H54 (cell line): ENCODE measurements around the gene SCN1A.
A peak's percentile ranks its signal among the peaks of the same experiment; 100 is the strongest.

Source experiments
- DNase-seq: peaks from one replicate; pipeline ENCODE4 v3.0.0; 2011; ENCODE audit warnings: low spot score, mixed read lengths; ENCODE audit not compliant: insufficient read length
- FAIRE-seq: peaks from 3 replicates; lab custom pipeline; 2011; peaks lifted over from hg19 to GRCh38; lab: Jason Lieb, UNC
- POLR2A ChIP-seq: IDR thresholded peaks from 2 replicates; pipeline ENCODE4 v1.6.1; 2011; ENCODE audit warnings: low read depth, mild to moderate bottlenecking, low read length

Gene SCN1A

DNA sequence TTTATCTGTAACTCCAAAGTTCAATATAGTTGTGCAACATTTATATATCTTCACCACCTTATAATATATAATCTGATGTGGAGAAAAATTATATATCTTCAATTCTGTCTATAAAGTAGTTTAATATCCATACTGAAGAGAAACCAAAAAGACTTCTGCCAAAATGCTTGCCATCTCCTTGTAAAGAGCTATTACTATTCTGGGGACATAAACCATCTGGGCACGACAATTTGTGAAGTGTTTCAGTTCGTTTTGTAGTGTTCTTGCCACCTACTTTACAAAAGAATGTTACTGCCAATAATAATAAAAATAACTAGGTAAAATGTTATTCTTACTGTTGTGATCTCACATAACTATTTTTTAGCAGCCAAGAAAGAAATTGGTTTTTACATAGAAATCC, 45.1 kb downstream of the SCN1A start:
- TF ChIP-seq POLR2A: no peak
- DNase-seq (no peak), FAIRE-seq (no peak)

GRCh38 chr2:166081852-166082251, 46.0 kb downstream of the SCN1A start:
- DNase-seq (no peak), FAIRE-seq (no peak)
- no peak for TF ChIP-seq POLR2A

- DNase-seq (no peak), FAIRE-seq (no peak)
- TF ChIP-seq POLR2A: no peak
Observed at GRCh38 chr2:166081131-166081632, 46.6 kb downstream of the SCN1A start.

DNA sequence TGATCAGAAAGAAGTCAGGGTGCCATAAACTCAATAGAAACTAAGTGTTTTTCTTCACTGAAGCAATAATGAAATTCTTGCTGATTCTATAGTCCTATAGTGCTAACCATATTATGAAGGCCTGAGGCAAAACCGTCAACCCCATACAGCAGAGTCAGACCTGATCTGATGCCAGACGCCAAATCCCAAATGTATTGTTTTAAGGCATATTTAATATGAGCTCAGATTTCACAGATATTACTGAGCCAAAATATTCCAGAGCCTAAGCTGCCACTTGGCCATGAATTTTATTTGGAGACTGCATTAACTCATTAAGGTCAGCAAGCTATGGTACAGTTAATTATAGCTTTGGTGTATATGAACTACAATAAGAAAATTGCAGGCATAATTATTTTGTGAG, 53.4 kb downstream of the SCN1A start:
- FAIRE-seq (no peak), DNase-seq (no peak)
- TF ChIP-seq POLR2A: no peak

- no peak for TF ChIP-seq POLR2A
- FAIRE-seq: no peak
Observed at GRCh38 chr2:166074011-166074410, 53.8 kb downstream of the SCN1A start.

DNA sequence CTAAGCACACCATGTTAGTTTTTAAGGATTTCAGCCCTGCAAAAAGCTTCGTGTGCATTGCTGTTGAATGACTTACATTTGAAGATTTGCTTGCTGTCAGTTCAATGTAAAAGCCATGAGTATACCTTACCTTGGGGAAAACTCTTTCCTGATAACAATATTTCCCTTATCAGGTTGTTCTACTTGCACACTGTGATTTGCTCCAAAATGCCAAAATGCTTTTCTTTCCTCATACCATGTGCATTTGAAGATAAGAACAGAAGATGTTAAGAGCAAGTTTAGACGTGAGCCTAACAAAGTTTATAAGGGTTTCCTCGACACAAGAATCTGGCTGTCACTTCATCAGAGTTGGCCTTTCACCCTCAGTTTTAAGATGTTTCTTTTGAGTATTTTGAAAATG, 57.6 kb downstream of the SCN1A start:
- no peak for TF ChIP-seq POLR2A
- FAIRE-seq: no peak

More at GRCh38 chr2:166074011-166074410, 53.8 kb downstream of the SCN1A start:
- no peak for DNase-seq

DNA sequence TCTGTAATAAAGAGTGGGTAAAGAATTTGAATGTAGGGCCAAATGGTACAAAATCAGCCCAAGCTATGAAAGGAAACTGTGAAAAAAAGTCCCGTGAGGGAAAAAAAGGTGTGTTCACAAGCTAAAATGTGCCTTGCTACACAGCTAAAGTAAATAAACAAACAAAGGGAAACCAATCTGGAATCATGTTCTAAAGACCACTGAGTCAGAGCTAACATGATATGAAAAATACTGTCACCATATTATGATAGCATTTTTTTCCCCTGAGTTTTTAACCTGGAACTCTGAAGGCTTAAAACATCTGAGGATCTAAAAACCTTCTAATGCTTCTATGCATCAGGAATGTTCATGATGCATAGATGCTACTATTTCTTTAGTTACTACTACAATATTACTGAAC, 58.8 kb downstream of the SCN1A start:
- no peak for TF ChIP-seq POLR2A
- DNase-seq: no peak
- FAIRE-seq: no peak

More for the DNA sequence above, 57.6 kb downstream of the SCN1A start:
- no peak for DNase-seq

GRCh38 chr2:166067229-166067628, 60.6 kb downstream of the SCN1A start:
- FAIRE-seq: no peak
- no peak for TF ChIP-seq POLR2A
- no peak for DNase-seq

- no peak for TF ChIP-seq POLR2A
- DNase-seq (no peak), FAIRE-seq (no peak)
Observed at GRCh38 chr2:166060191-166060590, 67.6 kb downstream of the SCN1A start.

- TF ChIP-seq POLR2A: no peak
- FAIRE-seq (peak; percentile 30), DNase-seq (no peak)
Observed at GRCh38 chr2:166057370-166058164, 70.3 kb downstream of the SCN1A start.

- no peak for TF ChIP-seq POLR2A
- no peak for FAIRE-seq
- no peak for DNase-seq
Observed at GRCh38 chr2:166044853-166045483, 82.9 kb downstream of the SCN1A start.

DNA sequence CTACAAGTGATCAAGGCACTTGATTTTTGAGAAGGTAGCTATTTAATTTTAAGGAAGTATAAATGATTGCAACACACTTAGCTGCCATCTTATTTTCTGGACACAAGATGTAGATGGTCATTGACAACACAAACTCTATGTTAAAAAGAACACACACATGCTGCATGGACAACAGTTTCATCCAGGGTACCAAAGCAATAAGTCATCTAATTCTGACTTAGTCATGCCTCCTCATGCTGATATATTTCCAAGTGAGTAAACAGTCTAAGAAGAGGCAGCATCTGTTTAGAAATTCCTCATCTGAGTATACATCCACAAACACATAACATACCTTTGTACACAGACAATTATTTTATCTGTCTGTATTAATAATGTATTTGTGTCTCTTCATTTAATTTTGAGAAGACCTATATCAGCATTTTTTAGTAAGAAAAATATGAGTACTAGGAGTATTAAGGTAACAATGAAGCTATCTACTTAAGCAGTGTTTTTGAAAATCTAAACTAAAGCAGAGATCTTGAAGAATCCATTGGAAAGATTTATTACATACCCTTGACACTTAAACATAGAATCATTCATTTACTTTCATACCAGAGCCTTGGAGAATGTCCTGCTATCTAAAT, 84.9 kb downstream of the SCN1A start:
- FAIRE-seq: peak; percentile 6

GRCh38 chr2:166042356-166042755, 85.5 kb downstream of the SCN1A start:
- FAIRE-seq (no peak), DNase-seq (no peak)
- TF ChIP-seq POLR2A: no peak

More for the DNA sequence above, 84.9 kb downstream of the SCN1A start:
- TF ChIP-seq POLR2A: no peak
- DNase-seq: no peak

DNA sequence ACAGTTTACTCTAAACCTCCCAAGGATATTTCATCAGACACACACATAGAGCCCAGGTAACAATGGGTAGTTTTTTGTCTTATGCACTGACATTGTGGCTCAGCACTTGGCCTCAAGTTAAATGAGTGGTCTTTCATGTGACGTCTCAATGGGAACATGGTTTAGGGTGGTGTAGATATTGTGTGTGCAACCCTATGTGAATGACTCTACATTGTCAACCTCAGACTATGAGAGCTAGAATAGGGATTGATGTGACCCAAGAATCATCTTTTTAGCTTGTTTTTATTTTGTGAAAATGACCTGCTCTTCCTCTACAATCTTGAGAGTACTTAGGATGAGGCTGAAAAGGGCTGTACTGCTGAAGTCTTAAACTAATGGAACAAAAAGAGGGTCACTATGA, 86.2 kb downstream of the SCN1A start:
- TF ChIP-seq POLR2A: no peak
- DNase-seq: no peak
- no peak for FAIRE-seq

DNA sequence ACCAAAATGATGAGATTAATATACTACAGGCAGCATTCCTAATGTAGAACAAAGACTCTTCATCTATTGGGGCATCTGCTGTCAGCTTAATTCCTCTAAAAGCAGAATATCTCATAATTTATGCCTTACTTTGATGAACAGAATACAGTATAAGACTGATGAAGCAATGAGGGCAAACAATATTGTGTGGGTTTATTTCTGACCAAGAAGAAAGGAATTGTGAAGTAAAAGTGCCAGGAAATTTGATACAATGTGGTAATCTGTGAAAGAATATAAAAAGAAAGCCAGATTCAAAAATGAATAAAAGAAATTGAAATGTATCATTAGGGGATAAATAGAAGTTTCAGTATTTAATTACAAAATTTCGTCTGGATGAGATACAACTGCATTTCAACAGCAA, 95.5 kb downstream of the SCN1A start:
- FAIRE-seq (no peak), DNase-seq (no peak)
- no peak for TF ChIP-seq POLR2A
